ENCODE measurements around the gene S1PR2. TPM values are rescaled to one million over a fixed set of nuclear protein-coding genes. Genes with fewer than 3 reads are reported as not detected.
"Not testable (repeated sequence)": the region's sequence is repeated elsewhere in the genome, so short reads cannot be mapped to it uniquely, and the experiment has no call there.

Gene S1PR2
- total and polyA plus RNA-seq, 4 donors = 6.5 to 32.1 (median 13.0) TPM

GRCh38 chr19:10201176-10201575 lies 30.0 kb downstream of the S1PR2 start:
- TF ChIP-seq CTCF (IDR thresholded peaks at IDR 0.05; ENCODE audit: control extremely low read depth, extremely low read depth) = no peak
- Histone ChIP-seq H3K9me3 (ENCODE audit: control insufficient read depth in 4 of 4, insufficient read depth in 3 of 4, low read length in 3 of 4) (no peaks in the 10 kb centered on the region), H3K9ac (ENCODE audit: insufficient read depth in 1 of 2, low read length in 2 of 2) (no peak overlapping the region), H3K27ac (ENCODE audit: low read depth in 1 of 2, low read length in 1 of 2) (no peak overlapping the region), H3K4me3 (no peak overlapping the region), H3K36me3 (ENCODE audit: control insufficient read depth in 4 of 4, insufficient read depth in 4 of 4, low read length in 4 of 4) (peaks cover 0 to 3% (median under 1%) of the 10 kb centered on the region in 4 donors), H3K4me1 (ENCODE audit: control insufficient read depth in 5 of 5, insufficient read depth in 5 of 5, low read length in 5 of 5) (peaks cover 0 to 3% (median 0%) of the 10 kb centered on the region in 5 donors), H3K27me3 (ENCODE audit: control insufficient read depth in 3 of 3, insufficient read depth in 3 of 3, low read length in 2 of 3) (no peaks in the 10 kb centered on the region)
- DNase-seq (no peak), ATAC-seq (ENCODE audit: insufficient read depth, low FRiP score) (no peak)
- 69 to 77% methylated on average over 3 of the region's 3 CpGs for WGBS, 2 donors

GRCh38 chr19:10200101-10200500 lies 31.0 kb downstream of the S1PR2 start:
- ATAC-seq (ENCODE audit: insufficient read depth, low FRiP score) = not testable (repeated sequence)

GRCh38 chr19:10198889-10199644 lies 32.1 kb downstream of the S1PR2 start:
- H3K4me1 ChIP-seq (ENCODE audit: control insufficient read depth in 5 of 5, insufficient read depth in 5 of 5, low read length in 5 of 5); ATAC-seq (ENCODE audit: insufficient read depth, low FRiP score); H3K27ac ChIP-seq (ENCODE audit: low read depth in 1 of 2, low read length in 1 of 2); H3K4me3 ChIP-seq; H3K9me3 ChIP-seq (ENCODE audit: control insufficient read depth in 4 of 4, insufficient read depth in 3 of 4, low read length in 3 of 4); H3K9ac ChIP-seq (ENCODE audit: insufficient read depth in 1 of 2, low read length in 2 of 2); H3K27me3 ChIP-seq (ENCODE audit: control insufficient read depth in 3 of 3, insufficient read depth in 3 of 3, low read length in 2 of 3); H3K36me3 ChIP-seq (ENCODE audit: control insufficient read depth in 4 of 4, insufficient read depth in 4 of 4, low read length in 4 of 4): not testable (repeated sequence)
- WGBS, 2 donors = 59 to 64% methylated on average over 11 of the region's 11 CpGs
- DNase-seq = peak in 2 of 3 donors; percentile 14 to 20

More at GRCh38 chr19:10200101-10200500, 31.0 kb downstream of the S1PR2 start:
- H3K27ac ChIP-seq (ENCODE audit: low read depth in 1 of 2, low read length in 1 of 2); H3K27me3 ChIP-seq (ENCODE audit: control insufficient read depth in 3 of 3, insufficient read depth in 3 of 3, low read length in 2 of 3); H3K4me3 ChIP-seq; H3K9me3 ChIP-seq (ENCODE audit: control insufficient read depth in 4 of 4, insufficient read depth in 3 of 4, low read length in 3 of 4); DNase-seq; H3K4me1 ChIP-seq (ENCODE audit: control insufficient read depth in 5 of 5, insufficient read depth in 5 of 5, low read length in 5 of 5); H3K36me3 ChIP-seq (ENCODE audit: control insufficient read depth in 4 of 4, insufficient read depth in 4 of 4, low read length in 4 of 4); H3K9ac ChIP-seq (ENCODE audit: insufficient read depth in 1 of 2, low read length in 2 of 2): not testable (repeated sequence)
- 94% methylated on average over 15 of the region's 15 CpGs for WGBS, 2 donors

- H3K9ac ChIP-seq (ENCODE audit: insufficient read depth in 1 of 2, low read length in 2 of 2) = peak overlapping the region in 1 of 2 donors; percentile 64
- ATAC-seq (ENCODE audit: insufficient read depth, low FRiP score) = no peak
- peaks cover 0 to 7% (median 3%) of the 10 kb centered on the region in 4 donors for H3K36me3 ChIP-seq (ENCODE audit: control insufficient read depth in 4 of 4, insufficient read depth in 4 of 4, low read length in 4 of 4)
Measured at GRCh38 chr19:10195199-10195519, 36.0 kb downstream of the S1PR2 start.

More at GRCh38 chr19:10195199-10195519, 36.0 kb downstream of the S1PR2 start:
- H3K4me1 ChIP-seq (ENCODE audit: control insufficient read depth in 5 of 5, insufficient read depth in 5 of 5, low read length in 5 of 5) = peaks cover 0 to 17% (median 8%) of the 10 kb centered on the region in 5 donors
- 24 to 30% methylated on average over 6 of the region's 6 CpGs for WGBS, 2 donors
- no peak for DNase-seq
- H3K27me3 ChIP-seq (ENCODE audit: control insufficient read depth in 3 of 3, insufficient read depth in 3 of 3, low read length in 2 of 3) = no peaks in the 10 kb centered on the region
- TF ChIP-seq CTCF (IDR thresholded peaks at IDR 0.05; ENCODE audit: control extremely low read depth, extremely low read depth) = no peak
- H3K27ac ChIP-seq (ENCODE audit: low read depth in 1 of 2, low read length in 1 of 2) = peak overlapping the region; percentile 22 to 84
- no peaks in the 10 kb centered on the region for H3K9me3 ChIP-seq (ENCODE audit: control insufficient read depth in 4 of 4, insufficient read depth in 3 of 4, low read length in 3 of 4)
- H3K4me3 ChIP-seq = peak overlapping the region; percentile 70

All from lung (tissue), 12 donors.